Hematopoietic multipotent progenitor cell treated with erythropoietin and hydrocortisone succinate and interleukin-3 and kit ligand, for 6 days (in vitro differentiated cells): ENCODE data around the gene ATP13A3.

ENCODE experiments used
- DNase-seq: peaks from one replicate; pipeline ENCODE4 v3.0.0-alpha.2; 2015

ATP13A3 gene

GRCh38 chr3:194367992-194368841 lies 118.6 kb downstream of the ATP13A3 start:
- DNase-seq: no peak

- DNase-seq: no peak
Measured at GRCh38 chr3:194365978-194366490, 120.8 kb downstream of the ATP13A3 start.

- DNase-seq: no peak
Measured at GRCh38 chr3:194365526-194365925, 121.3 kb downstream of the ATP13A3 start.

- no peak for DNase-seq
Measured at GRCh38 chr3:194364652-194365434, 122.0 kb downstream of the ATP13A3 start.

- no peak for DNase-seq
Measured at GRCh38 chr3:194364314-194364651, 122.5 kb downstream of the ATP13A3 start.

GRCh38 chr3:194360568-194360967 lies 126.2 kb downstream of the ATP13A3 start:
- DNase-seq: no peak

- no peak for DNase-seq
Measured at GRCh38 chr3:194357681-194358080, 129.1 kb downstream of the ATP13A3 start.

- DNase-seq: no peak
Measured at GRCh38 chr3:194355379-194355778, 131.4 kb downstream of the ATP13A3 start.

- DNase-seq: no peak
Measured at GRCh38 chr3:194354315-194354714, 132.5 kb downstream of the ATP13A3 start.
